Neural cell (in vitro differentiated cells): Measurements from ENCODE around the gene IPO4.

ENCODE experiments used
- CTCF ChIP-seq: fragments of 450-650 bp; IDR thresholded peaks from 2 replicates; pipeline ENCODE4 v1.5.1; 2014; ENCODE audit warnings: antibody characterized with exemption, mild to moderate bottlenecking, moderate library complexity; ENCODE audit not compliant: poor library complexity, severe bottlenecking
- EP300 ChIP-seq: fragments of 450-650 bp; conservative IDR thresholded peaks from 2 replicates; pipeline ENCODE4 v1.6.1; 2014; ENCODE audit warnings: antibody characterized with exemption, mild to moderate bottlenecking, moderate library complexity; ENCODE audit not compliant: poor library complexity, severe bottlenecking
- EZH2 ChIP-seq: fragments of 200-600, 300-800 bp; shearing (Covaris generic), sonication (generic); IDR thresholded peaks from 2 replicates; pipeline ENCODE4 v1.6.1; 2014; ENCODE audit warnings: antibody characterized with exemption, low read length, borderline replicate concordance, mild to moderate bottlenecking; ENCODE audit not compliant: insufficient read depth, poor library complexity, severe bottlenecking
- MXI1 ChIP-seq: fragments of 450-650 bp; conservative IDR thresholded peaks from 2 replicates; pipeline ENCODE4 v1.6.1; 2014; ENCODE audit warnings: antibody characterized with exemption, mild to moderate bottlenecking; ENCODE audit not compliant: poor library complexity, severe bottlenecking
- POLR2AphosphoS5 ChIP-seq: IDR thresholded peaks from 2 replicates; pipeline ENCODE4 v1.6.1; 2012
- RAD21 ChIP-seq: fragments of 450-650 bp; conservative IDR thresholded peaks from 2 replicates; pipeline ENCODE4 v1.6.1; 2014; ENCODE audit warnings: antibody characterized with exemption, mild to moderate bottlenecking, moderate library complexity
- REST ChIP-seq: IDR thresholded peaks from 2 replicates; pipeline ENCODE4 v1.6.1; 2012; ENCODE audit warnings: borderline replicate concordance

DNA sequence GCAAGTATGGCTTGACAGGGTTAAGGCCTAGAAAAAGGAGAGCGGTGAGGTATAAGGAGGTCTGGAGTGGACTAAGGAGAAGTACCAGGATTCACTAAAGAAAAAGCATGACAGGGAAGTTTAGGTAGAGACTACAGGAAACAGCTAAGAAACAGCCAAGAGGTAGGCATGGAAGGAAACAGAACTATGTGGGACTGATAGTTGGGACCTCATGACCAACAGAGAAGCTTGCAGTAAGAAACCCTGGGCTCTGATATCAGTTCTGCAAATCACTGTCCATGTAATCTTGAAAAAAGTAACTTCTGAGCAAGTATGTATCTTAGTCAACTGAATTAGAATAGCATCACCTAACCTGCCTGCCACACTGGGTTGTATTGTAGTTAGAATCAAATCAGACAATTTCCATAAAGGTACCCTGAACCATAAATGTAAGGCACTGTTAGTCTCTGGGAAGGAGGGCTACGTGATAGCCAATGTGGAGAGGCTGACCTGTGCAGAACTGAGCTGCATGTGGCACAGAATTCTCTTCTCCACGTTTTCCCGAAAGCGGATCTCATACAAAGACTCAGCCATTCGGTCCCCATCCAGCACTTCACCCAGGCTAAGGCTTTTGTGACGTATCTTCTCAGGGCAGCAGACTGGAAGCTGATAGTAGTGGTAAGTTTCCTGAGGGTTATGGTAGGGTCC is 5.7 kb upstream of the IPO4 start:
- TF ChIP-seq POLR2AphosphoS5 (no peak), CTCF (no peak), EP300 (no peak), REST (no peak), EZH2 (no peak), RAD21 (no peak), MXI1 (no peak)
